ENCODE results near the gene IQGAP1.

DNA sequence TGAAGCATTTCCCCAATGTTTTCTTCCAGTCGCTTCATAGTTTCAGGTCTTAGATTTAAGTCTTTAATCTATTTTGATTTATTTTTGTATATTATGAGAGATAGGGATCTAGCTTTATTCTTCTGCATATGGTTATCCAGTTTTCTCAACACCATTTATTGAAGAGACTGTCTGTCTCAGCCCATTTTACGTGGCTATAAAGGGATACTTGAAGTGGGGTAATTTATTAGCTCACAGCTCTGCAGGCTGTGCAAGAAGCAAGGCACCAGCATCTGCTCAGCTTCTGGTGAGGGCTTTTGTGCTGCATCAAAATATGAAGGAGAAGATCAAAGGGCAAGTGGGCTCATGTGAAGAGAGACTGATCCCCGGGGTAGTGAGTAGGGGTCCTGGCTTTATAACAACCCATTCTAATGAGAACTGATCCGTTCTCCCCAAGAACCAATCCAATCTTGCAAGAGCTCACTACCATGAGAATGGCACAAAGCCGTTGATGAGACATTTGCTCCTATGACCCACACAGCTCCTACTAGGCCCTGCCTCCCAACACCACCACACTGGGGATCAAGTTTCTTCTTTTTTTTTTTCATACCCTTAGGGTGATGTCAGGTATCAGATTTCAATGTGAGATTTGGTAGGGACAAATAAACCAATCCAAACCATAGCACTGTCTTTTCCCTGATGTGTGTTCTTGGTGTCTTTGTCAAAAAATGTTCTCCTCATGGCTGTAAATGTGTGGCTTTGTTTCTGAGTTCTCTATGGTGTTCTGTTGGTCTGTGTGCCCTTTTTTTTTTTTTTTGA, 63.2 kb downstream of the IQGAP1 start:
- no peak for TF ChIP-seq POLR2AphosphoS5 (IDR thresholded peaks at IDR 0.05; ENCODE audit: low read depth, low read length)
- TF ChIP-seq POLR2A (IDR thresholded peaks at IDR 0.05; ENCODE audit: low read depth, low read length), result no peak
- no peak for TF ChIP-seq TAF1 (IDR thresholded peaks at IDR 0.05; ENCODE audit: low read depth, low read length)

Data from GM12891 (cell line).